Body of pancreas (tissue), 4 donors: Measurements from ENCODE around the gene CDS1.

Source experiments
- POLR2A ChIP-seq, 3 donors: fragments of 450-650 bp; IDR thresholded peaks; one replicate each; pipeline ENCODE4 v1.6.1; 2016; ENCODE audit warnings: antibody characterized with exemption in 3 of 3, mild to moderate bottlenecking in 2 of 3
- TF ChIP-seq, protein P1 (sequence below), 7 experiments: fragments of 450-650 bp in 4 of 7; fragments of 200-600 bp in 3 of 7; sonication (generic) in 3 of 7; IDR thresholded peaks; one replicate each; pipeline ENCODE4 v1.5.1; 2016 to 2019; ENCODE audit warnings: antibody characterized with exemption in 7 of 7

DNA sequence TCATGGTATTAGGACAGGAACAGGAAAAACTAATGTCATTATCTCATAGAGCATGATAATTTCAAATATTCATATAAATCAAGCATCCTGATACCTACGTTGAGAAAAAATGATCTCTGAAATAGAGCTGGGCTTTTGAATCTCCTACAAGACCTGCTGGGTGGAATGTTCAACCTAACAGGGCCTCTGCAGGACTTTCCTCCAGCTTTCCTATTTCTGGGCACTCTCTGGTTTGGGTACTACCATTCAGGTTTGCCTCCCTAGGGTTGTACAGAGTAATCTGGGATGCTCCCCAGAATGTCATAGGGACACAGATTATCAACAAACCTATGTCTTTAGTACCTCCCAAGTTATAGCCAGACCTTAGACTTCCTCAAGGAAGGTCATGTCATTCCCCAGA, 108.9 kb downstream of the CDS1 start:
- TF ChIP-seq POLR2A (IDR thresholded peaks at IDR 0.05) = no peak
- TF ChIP-seq, protein P1, sequence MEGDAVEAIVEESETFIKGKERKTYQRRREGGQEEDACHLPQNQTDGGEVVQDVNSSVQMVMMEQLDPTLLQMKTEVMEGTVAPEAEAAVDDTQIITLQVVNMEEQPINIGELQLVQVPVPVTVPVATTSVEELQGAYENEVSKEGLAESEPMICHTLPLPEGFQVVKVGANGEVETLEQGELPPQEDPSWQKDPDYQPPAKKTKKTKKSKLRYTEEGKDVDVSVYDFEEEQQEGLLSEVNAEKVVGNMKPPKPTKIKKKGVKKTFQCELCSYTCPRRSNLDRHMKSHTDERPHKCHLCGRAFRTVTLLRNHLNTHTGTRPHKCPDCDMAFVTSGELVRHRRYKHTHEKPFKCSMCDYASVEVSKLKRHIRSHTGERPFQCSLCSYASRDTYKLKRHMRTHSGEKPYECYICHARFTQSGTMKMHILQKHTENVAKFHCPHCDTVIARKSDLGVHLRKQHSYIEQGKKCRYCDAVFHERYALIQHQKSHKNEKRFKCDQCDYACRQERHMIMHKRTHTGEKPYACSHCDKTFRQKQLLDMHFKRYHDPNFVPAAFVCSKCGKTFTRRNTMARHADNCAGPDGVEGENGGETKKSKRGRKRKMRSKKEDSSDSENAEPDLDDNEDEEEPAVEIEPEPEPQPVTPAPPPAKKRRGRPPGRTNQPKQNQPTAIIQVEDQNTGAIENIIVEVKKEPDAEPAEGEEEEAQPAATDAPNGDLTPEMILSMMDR (IDR thresholded peaks at IDR 0.05) = no peak
